ENCODE results near the gene PARD3B. TPM values are rescaled to one million over a fixed set of nuclear protein-coding genes. Genes with fewer than 3 reads are reported as not detected.

PARD3B gene
- total RNA-seq, 1 experiment from 2014 or later = 7.6 TPM

DNA sequence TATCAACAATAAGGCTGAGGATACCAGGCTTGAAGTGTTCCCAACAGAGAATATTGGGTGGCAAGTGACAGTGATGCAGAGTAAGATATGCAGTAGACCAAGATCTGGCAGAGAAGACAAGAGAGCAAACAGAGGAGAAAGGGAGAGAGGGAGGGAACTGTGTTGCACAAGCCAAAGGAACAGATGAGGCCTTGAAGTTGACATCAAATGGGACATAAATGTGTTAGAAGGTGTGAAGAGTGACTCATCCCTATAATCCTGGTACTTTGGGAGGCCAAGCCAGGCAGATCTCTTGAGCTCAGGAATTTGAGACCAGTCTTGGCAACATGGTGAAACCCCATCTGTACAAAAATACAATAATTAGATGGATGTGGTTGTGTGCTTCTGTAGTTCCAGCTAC lies 342.9 kb downstream of the PARD3B start:
- ChIA-PET CTCF (interaction anchor here (0.6 kb wide), 1 partner anchor 793 kb away, joined by 8 read pairs; no protein-coding TSS in a partner anchor), POLR2A (ENCODE audit: low non-redundant PET) (no interaction called here)
- Histone ChIP-seq H3K36me3 (ENCODE audit: insufficient read depth, low read length, poor library complexity, severe bottlenecking) (no peaks in the 10 kb centered on the region), H3K27ac (ENCODE audit: low read depth, low read length, poor library complexity, severe bottlenecking) (no peak overlapping the region), H3K9me3 (ENCODE audit: low read depth, low read length, poor library complexity, severe bottlenecking) (no peaks in the 10 kb centered on the region), H3K4me1 (ENCODE audit: insufficient read depth, low read length, poor library complexity, severe bottlenecking) (no peaks in the 10 kb centered on the region), H3K4me3 (ENCODE audit: low read depth, low read length, poor library complexity, severe bottlenecking) (no peak overlapping the region), H3K27me3 (replicated peaks; ENCODE audit: insufficient read depth, low read depth, low read length, poor library complexity) (no peaks in the 10 kb centered on the region)
- TF ChIP-seq, protein P1, sequence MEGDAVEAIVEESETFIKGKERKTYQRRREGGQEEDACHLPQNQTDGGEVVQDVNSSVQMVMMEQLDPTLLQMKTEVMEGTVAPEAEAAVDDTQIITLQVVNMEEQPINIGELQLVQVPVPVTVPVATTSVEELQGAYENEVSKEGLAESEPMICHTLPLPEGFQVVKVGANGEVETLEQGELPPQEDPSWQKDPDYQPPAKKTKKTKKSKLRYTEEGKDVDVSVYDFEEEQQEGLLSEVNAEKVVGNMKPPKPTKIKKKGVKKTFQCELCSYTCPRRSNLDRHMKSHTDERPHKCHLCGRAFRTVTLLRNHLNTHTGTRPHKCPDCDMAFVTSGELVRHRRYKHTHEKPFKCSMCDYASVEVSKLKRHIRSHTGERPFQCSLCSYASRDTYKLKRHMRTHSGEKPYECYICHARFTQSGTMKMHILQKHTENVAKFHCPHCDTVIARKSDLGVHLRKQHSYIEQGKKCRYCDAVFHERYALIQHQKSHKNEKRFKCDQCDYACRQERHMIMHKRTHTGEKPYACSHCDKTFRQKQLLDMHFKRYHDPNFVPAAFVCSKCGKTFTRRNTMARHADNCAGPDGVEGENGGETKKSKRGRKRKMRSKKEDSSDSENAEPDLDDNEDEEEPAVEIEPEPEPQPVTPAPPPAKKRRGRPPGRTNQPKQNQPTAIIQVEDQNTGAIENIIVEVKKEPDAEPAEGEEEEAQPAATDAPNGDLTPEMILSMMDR (conservative IDR thresholded peaks at IDR 0.05; ENCODE audit: low read depth, low read length) = no peak
- TF ChIP-seq EZH2 (IDR thresholded peaks at IDR 0.05; ENCODE audit: borderline replicate concordance, low read depth, low read length, poor library complexity, severe bottlenecking) = no peak
- intact Hi-C loops (cut with micrococcal nuclease; ENCODE audit: unreplicated experiment) = no loop called here
- DNase-seq (ENCODE audit: low spot score) = no peak
- BruUV-seq (replicated peaks) = no TSS peak

DNA sequence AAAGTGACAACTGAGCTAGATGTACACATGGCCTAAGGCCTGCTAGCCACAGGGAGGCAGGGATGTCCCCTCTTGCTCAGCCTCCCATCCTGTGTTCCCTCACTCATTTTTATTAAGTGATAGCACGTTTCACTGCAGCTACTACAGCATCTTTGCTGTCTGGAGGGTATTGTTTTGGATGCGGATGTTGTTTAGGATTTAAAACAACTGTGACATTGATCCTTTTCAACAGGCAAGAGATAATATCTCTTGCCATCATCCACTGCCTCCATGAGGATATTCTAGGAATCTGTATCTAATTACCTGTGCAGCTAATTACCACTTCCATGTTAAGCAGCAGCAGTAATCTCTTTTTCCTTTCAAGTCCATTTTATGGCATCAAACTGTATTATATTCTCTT lies 345.4 kb downstream of the PARD3B start:
- Histone ChIP-seq H3K9me3 (ENCODE audit: low read depth, low read length, poor library complexity, severe bottlenecking) (no peaks in the 10 kb centered on the region), H3K4me1 (ENCODE audit: insufficient read depth, low read length, poor library complexity, severe bottlenecking) (no peaks in the 10 kb centered on the region), H3K27me3 (replicated peaks; ENCODE audit: insufficient read depth, low read depth, low read length, poor library complexity) (no peaks in the 10 kb centered on the region), H3K27ac (ENCODE audit: low read depth, low read length, poor library complexity, severe bottlenecking) (no peak overlapping the region), H3K4me3 (ENCODE audit: low read depth, low read length, poor library complexity, severe bottlenecking) (no peak overlapping the region), H3K36me3 (ENCODE audit: insufficient read depth, low read length, poor library complexity, severe bottlenecking) (no peaks in the 10 kb centered on the region)
- no peak for DNase-seq (ENCODE audit: low spot score)
- CTCF ChIA-PET = no interaction called here
- POLR2A ChIA-PET (ENCODE audit: low non-redundant PET) = no interaction called here
- intact Hi-C loops (cut with micrococcal nuclease; ENCODE audit: unreplicated experiment) = no loop called here
- TF ChIP-seq EZH2 (IDR thresholded peaks at IDR 0.05; ENCODE audit: borderline replicate concordance, low read depth, low read length, poor library complexity, severe bottlenecking) = no peak
- BruUV-seq (replicated peaks) = no TSS peak

DNA sequence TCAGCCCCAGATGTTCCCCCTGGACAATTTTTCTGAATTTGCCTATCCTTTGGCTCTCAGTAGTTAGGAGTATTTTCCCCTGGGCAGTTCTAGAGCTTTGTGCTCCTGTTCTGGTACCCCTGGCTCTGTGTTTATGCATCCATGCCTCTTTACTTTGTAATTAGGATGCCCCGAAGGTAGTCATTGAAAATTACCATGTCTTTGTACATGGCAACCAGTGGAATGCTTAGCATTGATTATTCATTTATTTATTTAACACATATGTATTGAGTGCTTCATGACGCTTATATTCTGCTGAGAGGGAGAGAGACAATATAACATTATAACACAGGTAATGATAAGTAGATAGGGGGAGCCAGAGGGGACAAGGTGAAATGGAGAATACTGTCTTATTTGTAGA lies 346.5 kb downstream of the PARD3B start:
- DNase-seq (ENCODE audit: low spot score) = no peak
- POLR2A ChIA-PET (ENCODE audit: low non-redundant PET) = no interaction called here
- Histone ChIP-seq H3K27me3 (replicated peaks; ENCODE audit: insufficient read depth, low read depth, low read length, poor library complexity) (no peaks in the 10 kb centered on the region), H3K9me3 (ENCODE audit: low read depth, low read length, poor library complexity, severe bottlenecking) (no peaks in the 10 kb centered on the region), H3K4me3 (ENCODE audit: low read depth, low read length, poor library complexity, severe bottlenecking) (no peak overlapping the region), H3K36me3 (ENCODE audit: insufficient read depth, low read length, poor library complexity, severe bottlenecking) (no peaks in the 10 kb centered on the region), H3K27ac (ENCODE audit: low read depth, low read length, poor library complexity, severe bottlenecking) (no peak overlapping the region), H3K4me1 (ENCODE audit: insufficient read depth, low read length, poor library complexity, severe bottlenecking) (no peaks in the 10 kb centered on the region)
- TF ChIP-seq EZH2 (IDR thresholded peaks at IDR 0.05; ENCODE audit: borderline replicate concordance, low read depth, low read length, poor library complexity, severe bottlenecking) = no peak
- TF ChIP-seq, protein P1 (conservative IDR thresholded peaks at IDR 0.05; ENCODE audit: low read depth, low read length) = no peak
- CTCF ChIA-PET = no interaction called here
- no TSS peak for BruUV-seq (replicated peaks)
- intact Hi-C loops (cut with micrococcal nuclease; ENCODE audit: unreplicated experiment) = no loop called here

DNA sequence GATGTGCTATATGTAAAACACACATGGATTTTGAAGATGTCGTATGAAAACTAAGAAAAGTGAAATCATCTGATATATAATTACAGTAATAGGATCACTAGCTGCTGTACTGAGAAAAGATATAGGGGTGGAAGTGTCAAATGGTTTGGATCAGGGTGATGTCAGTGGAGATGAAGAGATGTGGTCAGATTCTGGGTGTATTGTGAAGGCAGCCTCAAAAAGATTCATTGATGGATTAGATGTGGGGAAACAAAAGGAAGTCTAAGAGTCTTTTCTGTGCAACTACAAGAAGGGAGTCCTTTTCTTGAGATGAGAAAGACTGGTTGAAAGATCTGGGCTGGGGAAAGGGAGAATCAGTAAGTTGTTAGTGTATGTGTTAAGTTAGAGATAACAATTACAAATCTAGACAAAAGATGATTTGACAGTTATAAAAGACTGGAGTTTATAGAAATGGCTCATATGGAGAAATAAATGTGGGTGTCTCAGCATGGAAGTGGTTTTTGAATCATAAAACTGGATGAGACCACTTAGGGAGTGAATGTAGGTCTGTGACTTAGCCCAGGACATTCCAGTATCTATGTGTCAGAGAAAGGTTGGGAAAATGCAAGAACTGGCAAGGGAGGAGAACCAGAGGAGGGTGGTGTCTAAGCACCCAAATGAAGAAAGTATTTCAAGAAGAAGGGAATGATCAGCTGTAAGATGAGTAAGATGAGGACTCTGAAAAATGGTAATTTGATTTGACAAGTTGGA lies 347.4 kb downstream of the PARD3B start:
- POLR2A ChIA-PET (ENCODE audit: low non-redundant PET) = no interaction called here
- BruUV-seq (replicated peaks) = no TSS peak
- H3K27me3 ChIP-seq (replicated peaks; ENCODE audit: insufficient read depth, low read depth, low read length, poor library complexity) = no peaks in the 10 kb centered on the region
- no peak overlapping the region for H3K4me3 ChIP-seq (ENCODE audit: low read depth, low read length, poor library complexity, severe bottlenecking)
- H3K9me3 ChIP-seq (ENCODE audit: low read depth, low read length, poor library complexity, severe bottlenecking) = no peaks in the 10 kb centered on the region
- DNase-seq (ENCODE audit: low spot score) = no peak
- no peaks in the 10 kb centered on the region for H3K4me1 ChIP-seq (ENCODE audit: insufficient read depth, low read length, poor library complexity, severe bottlenecking)
- H3K27ac ChIP-seq (ENCODE audit: low read depth, low read length, poor library complexity, severe bottlenecking) = no peak overlapping the region
- CTCF ChIA-PET = no interaction called here
- intact Hi-C loops (cut with micrococcal nuclease; ENCODE audit: unreplicated experiment) = no loop called here
- H3K36me3 ChIP-seq (ENCODE audit: insufficient read depth, low read length, poor library complexity, severe bottlenecking) = no peaks in the 10 kb centered on the region
- TF ChIP-seq, protein P1 (conservative IDR thresholded peaks at IDR 0.05; ENCODE audit: low read depth, low read length) = no peak
- no peak for TF ChIP-seq EZH2 (IDR thresholded peaks at IDR 0.05; ENCODE audit: borderline replicate concordance, low read depth, low read length, poor library complexity, severe bottlenecking)

All from A673 (cell line).